Measurements from ENCODE around the gene ACYP2.
"Not testable (repeated sequence)": the region's sequence is repeated elsewhere in the genome, so short reads cannot be mapped to it uniquely, and the experiment has no call there.

ACYP2 gene

DNA sequence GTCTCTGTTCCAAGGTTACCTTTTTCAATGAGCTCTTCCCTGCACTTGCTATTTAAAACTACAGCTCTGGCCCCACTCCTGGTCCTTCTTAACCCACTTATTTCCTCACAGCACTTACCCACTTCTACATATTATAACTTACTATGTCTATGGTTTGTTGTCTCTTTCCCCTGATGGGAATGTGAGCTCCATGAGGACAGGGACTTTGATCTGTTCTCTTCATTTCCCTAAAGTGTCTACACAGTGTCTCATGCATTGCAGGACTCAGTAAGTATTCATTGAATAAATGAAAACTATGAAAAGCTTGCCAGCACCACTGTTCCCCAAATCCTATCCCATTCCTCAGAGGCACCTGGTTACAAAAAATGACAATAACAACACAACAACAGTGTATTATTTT, 18.3 kb upstream of the ACYP2 start:
- DNase-seq (ENCODE audit: low read depth in 2 of 2): no peak

DNA sequence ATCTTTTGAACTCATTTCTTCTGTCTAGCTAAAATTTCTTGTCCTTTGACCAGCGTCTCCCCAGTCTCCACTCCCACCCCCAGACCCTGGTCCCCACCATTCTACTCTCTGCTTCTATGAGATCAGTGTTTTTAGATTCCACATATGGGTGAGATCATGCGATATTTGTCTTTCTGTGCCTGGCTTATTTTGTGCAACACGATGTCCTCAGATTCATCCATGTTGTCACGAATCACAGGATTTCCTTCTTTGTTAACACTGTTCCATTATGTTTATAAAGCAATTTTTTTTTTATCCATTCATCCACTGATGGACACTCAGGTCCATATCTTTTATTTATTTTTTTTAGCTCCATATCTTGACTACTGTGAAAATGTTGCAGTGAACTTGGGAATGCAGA, 16.0 kb upstream of the ACYP2 start:
- DNase-seq (ENCODE audit: low read depth in 2 of 2): no peak

DNA sequence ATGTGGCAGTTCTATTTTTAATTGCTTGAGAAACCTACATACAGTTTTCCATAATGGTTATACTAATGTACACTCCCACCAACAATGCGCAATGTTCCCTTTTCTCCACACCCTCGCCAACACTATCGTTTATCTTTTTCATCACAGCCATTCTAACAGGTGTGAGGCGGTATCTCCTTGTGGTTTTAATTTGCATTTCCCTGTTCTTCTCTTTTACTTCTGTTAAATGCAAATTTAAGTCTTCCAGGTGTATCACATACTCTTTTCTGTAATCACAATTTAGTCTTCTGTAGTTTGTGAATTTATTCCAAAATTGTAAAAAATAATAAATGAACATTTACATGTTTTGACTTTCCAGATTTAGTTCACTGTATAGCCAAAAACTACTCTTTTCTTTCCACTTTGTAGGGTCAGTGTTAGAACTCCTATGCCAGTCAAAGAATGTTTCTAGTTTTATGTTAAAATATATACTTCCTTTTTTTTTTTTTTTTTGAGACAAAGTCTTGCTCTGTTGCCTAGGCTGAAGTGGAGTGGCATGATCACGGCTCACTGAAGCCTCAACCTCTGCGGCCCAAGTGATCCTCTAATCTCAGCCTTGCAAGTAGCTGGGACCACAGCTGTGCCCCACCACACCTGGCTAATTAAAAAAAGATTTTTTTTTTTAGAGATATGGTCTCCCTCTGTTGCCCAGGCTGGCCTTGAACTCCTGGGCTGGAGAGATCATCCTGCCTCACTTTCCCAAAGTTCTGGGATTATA, 15.4 kb upstream of the ACYP2 start:
- DNase-seq (ENCODE audit: low read depth in 2 of 2): no peak

DNA sequence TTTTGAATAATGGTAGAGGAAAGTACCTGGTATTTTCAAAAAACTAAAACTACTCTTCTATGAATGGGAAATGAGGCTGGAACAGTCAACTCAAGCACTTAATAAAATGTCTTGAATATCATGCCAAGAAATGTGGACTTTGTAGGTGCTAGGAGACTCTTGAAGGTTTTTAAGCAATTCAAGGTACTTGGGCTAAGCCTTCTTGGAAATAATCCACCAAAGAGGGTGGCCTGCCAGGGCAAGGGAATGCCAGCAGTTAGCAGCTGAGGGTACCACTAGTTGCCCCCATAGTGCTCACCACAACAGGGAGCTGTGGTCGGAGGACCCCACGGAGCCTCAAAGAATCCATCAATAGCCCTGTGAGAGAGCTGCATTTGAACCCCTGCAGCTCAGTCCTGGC, 14.6 kb upstream of the ACYP2 start:
- no peak for DNase-seq (ENCODE audit: low read depth in 2 of 2)

DNA sequence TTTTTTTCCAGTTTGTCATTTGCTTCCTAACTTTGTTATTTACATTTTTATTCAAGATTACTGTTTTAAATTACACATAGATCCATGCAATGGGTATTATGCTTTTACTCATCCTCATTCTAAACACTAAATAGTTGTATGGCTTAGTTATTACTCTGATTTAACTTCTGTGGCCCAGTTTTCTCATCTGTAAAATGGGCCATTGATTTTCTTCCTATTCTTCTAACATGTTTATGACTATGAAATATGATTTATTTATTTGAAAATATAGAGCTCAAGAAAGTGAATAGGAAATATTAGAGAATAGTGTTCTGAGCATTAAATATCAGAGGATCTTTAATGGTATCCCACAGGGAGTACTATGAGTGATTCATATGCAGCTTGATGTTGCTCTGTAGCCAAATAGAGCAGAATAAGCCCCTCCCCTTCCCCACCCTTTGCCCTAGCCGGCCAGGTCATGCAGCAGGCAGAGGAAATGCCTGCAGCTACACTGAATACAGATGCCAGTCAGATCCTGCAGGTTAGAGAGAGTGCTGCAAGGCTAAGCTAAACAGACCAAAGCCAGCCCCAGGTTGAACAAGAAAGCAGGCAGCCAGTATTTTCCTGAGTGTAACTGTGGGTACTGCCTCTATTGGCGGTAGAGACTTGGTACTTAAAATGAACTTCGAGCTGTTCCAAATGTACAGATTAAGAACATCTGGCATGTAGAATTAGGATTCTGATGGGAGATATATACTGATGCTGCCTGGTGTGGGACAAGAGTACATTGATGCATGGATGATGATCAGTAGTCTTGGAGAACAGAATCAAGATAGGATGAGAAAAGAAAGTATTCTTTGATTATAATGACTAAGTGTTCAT, 11.7 kb upstream of the ACYP2 start:
- DNase-seq (ENCODE audit: low read depth in 2 of 2): peak in 1 of 2 donors; percentile 3

DNA sequence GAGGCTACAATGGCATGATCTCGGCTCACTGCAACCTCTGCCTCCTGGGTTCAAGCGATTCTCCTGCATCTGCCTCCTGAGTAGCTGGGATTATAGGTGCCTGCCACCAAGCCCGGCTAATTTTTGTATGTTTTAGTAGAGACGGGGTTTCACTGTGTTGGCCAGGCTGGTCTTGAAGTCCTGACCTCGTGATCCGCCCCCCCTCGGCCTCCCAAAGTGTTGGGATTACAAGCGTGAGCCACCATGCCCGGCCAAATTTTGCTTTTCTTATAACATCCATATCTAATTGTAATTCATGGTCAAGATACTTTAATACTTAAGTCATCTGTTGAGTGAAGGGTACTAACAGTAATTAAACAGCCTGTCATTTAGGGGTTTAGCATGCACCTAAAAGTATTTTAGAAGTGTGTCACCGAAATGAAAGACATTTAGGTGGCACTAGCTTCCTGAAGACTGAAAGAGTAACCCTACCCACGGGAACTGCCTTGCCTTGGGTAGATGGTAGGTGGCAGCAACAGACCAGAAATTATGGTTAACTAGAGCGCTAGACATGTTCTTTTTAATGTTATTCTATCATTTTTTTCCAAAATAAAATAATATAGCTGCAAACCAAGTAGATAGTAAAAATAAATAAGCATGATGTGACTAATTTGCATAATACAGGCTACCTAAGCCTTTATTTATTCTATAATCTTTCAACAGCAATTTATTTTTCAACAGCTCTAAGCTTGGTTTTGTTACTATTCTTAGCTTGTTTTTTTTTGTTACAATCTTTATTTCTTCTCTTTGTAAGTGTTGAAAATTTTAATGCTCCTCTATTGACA, 8.6 kb upstream of the ACYP2 start:
- DNase-seq (ENCODE audit: low read depth in 2 of 2): peak in 1 of 2 donors; percentile 9

DNA sequence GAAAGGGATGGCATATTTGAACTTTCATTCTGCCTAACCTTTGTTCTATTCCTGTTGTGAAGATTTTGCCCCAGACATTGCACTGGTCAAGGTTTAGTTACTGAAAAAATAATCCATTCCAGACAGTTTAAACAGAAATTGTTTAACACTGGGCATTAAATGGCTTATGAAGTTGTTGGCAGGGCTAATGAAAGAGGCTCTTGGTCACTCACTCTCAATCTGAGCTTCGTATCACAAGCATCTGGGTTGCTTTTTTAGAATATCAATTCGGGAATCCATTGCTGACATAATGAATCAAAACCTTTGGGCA, 8.0 kb upstream of the ACYP2 start:
- DNase-seq (ENCODE audit: low read depth in 2 of 2): no peak

DNA sequence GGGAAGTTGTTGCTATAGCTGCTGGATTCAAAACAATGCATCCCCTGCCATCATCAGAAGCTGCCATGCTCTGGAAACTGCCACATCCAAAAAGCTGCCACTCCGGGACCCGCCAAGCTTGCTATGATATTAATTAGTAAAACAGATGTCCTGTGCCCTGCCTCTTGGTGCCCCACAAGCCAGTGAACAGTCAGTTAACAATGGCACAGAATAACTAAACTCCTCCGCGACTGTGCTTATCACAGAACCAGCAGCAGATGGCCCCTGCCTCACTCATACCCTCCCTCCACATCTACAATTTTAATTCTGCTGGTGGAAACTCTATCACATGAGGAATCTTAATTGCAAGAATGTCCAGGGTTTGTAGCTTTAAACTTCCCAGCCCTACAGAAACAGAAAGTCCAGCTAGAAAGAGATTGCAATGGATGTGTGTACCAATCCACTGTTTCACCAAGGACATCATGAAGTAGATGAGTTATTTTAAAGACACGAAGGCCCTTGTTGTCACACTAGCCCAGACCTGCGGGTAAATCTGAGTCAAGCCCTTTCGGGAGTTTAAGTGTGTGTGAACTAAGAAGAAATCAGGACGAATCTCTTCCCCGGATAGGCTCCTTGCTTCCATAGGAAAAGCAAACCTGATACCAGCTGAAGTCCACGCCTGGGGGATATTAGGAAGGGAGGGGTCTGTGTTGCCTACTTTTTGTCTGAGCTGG, 7.4 kb upstream of the ACYP2 start:
- DNase-seq (ENCODE audit: low read depth in 2 of 2): no peak

DNA sequence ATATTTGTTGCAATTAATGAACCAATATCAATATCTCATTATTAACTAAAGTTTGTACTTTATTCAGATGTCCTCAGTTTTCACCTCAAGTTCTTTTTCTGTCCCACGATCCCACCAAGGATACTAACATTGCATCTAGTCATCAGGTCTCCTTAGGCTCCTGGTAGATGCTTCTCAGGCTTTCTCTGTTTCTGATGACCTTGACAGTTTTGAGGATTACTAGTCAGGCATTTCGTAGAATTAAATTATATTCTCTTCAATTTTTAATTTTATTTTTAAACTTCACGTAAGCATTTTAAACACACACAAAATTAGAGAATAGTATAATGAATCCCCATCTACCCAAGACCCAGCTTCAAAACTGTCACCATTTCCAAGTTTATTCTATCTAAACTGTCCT, 5.6 kb upstream of the ACYP2 start:
- no peak for DNase-seq (ENCODE audit: low read depth in 2 of 2)

DNA sequence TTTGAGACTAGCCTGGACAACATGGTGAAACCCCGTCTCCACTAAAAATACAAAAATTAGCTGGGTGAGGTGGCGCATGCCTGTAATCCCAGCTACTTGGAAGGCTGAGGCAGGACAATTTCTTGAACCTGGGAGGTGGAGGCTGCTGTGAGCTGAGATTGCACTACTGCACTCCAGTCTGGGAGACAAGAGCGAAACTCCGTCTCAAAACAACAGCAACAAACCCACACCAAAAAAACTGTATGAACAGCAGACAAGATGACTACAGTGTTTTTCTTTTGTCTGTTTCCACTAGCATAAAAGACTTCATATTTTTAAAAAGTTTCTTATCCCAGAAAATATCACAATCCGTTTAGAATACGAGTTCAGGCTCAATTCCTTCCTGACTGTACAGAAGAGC, 936 bp upstream of the ACYP2 start:
- not testable (repeated sequence) for DNase-seq (ENCODE audit: low read depth in 2 of 2)

DNA sequence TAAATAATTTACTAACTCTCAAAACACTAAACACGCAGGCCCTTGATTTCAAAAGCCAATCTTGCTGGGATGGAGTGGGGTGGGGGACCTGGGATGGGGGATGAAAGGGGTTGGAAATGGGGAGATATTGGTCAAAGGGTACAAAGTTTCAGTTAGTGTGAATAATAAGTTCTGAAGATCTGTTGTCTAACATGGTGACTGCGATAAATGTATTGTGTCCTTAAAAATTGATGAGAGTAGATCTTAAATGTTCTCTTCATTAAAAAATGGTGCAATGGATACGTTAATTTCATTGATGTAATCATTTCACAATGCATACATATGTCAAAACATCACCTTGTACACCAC, 505 bp upstream of the ACYP2 start:
- DNase-seq (ENCODE audit: low read depth in 2 of 2): no peak

DNA sequence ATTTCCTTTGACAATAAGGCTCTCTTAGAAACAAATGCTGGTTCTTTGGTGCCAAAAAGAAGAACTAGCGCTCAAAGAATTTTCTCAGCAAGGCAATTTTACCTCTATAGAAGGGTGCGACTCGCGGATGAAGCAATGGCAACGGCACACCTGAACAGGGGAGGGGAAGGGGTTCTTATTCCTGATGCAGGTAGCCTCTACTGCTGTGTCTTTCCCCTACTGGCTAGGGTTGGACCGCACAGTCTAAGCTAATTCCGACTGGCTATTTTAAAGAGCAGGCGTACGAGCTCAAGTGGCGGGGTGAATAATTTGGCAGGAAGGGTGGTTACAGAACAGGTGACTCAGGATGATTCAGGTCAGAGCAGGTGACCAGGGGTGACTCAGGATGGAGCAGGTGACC, 1.2 kb downstream of the ACYP2 start:
- DNase-seq (ENCODE audit: low read depth in 2 of 2): not testable (repeated sequence)

DNA sequence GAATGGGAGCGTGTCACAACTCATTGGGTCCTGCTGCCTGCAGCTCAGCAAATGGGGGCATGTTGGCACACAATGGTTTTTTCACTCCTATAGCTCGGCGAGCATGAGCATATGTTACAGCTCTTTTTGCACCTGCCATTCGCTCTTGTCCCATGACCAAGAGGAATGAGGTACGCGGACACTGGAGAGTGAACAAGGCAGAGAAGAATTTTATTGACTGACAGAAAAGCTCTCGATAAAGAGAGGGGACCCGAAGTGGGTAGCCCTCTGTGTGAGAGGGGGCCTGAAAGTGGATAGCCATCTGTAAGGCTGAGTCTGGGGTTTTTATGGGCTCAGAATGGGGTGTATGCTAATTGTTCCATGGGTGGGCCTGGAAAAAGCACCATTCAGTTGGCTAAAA, 5.5 kb downstream of the ACYP2 start:
- DNase-seq (ENCODE audit: low read depth in 2 of 2): no peak

DNA sequence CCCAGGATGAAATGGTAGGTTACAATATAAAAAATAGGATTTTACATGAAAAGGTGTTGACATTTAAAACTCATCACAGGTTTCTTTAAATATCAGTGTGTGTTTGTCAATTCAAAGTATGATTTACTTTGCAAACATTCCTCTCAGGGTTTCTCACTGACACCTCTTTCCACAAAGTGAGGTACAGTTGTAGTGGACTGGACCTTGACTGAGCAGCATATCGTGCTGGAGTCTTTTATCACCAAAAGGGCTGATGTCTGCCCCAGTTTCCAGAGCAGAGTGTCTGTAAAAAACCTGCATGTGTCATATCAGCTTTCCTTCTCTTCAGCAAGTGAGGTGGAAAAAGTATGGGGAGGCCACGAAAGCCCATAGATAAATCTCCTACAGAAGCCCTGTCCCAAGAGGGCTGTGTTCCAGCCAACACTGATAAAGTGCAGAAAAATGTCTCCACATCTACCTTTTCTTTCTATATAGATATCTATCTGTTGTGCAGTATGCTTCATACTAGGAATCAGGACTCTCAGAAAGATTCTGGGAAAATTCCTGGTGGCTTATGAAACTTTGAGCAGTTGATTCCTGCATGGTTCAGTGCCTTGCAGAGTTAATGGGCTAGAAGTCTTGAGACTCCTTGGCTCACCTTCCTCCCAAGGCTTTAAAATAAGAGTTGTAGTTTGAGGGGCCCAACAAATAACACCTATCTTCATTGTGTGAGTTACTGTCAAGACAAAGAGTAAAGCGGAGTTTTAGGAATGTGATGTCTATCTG, 6.9 kb downstream of the ACYP2 start:
- no peak for DNase-seq (ENCODE audit: low read depth in 2 of 2)

DNA sequence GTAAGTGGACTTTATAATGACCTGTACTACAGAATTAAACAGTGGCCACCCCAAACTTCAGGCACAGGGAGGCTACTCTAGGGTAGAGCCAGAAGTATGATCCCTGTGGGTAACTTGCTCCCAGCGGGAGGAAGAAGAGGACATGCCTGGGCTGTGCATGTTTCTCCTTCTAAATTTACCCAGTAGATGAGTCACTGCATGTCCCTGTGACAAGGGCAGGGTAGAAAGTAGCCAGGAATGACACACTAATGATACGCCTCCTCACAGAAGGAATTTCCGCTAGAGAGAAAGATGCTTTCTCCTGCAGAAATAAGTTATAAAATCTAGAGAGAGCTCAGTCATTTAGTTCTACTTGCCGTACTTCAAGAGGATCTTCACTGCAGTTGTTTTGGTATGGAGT, 7.5 kb downstream of the ACYP2 start:
- no peak for DNase-seq (ENCODE audit: low read depth in 2 of 2)

DNA sequence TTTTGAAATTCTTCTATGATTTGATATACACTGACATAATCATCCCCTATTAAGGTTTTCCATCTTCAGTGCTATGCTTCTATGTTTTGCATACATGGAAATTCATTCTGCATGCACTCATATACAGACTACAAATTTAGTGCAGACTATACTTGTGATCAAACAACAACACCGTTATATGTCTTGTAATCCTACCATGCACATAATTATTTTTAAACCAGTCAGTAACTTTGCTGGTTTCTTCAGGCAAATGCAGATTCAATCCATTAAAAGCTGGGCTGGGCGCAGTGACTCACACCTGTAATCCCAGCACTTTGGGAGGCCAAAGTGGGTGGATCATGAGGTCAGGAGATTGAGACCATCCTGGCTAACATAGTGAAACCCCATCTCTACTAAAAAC, 11.8 kb downstream of the ACYP2 start:
- not testable (repeated sequence) for DNase-seq (ENCODE audit: low read depth in 2 of 2)

DNA sequence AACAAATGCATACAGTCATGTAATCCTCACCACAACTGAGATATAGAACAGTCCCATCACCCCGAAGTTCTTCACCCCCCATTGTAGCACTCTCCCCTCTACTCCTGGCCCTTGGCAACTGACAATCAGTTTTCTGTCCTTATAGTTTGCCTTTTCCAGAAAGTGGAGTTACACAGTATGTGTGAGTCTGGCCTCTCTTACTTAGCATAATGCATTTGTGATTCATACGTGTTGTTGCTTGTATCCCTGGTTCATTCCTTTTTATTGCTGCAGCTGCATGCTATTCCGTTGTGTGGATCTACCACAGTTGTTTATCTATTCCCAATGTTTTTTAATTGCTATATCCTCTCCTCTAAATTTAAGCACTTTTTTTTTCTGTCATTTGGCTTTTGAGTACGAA, 17.6 kb downstream of the ACYP2 start:
- no peak for DNase-seq (ENCODE audit: low read depth in 2 of 2)

DNA sequence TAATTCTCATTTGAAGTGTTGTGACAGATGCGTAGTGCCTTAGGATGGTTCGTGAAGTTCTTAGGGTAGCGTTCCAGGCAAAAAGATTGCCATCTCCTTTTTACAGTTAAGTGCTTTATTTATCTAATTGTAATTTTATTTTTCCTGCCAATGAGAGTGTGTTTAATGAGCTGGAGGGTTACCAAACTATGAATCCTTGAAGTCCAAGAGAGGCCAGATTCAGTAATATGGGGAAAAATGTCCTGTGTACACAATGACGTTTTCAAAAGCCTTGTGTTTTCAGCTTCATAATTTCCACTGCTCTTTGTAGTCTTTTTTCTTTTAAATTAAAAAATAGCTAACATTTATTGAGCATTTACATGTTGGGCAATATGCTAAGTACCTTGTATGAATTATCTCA, 23.8 kb downstream of the ACYP2 start:
- no peak for DNase-seq (ENCODE audit: low read depth in 2 of 2)

DNA sequence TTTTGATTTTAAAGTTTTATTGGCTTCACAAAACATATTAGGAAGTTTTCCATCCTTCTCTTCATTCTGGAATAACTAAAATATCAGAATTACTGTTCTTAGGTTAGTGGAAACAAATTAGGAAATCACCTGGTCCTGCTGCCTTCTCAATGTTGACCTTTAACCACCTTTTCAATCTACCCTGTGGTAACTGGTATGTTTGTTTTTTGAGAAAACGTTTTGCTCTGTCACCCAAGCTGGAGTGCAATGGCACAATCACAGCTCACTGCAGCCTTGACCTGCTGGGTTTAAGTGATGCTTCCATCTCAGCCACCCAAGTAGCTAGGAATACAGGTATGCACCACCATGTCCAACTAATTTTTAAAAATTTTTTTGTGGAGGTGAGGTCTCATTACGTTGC, 28.4 kb downstream of the ACYP2 start:
- no peak for DNase-seq (ENCODE audit: low read depth in 2 of 2)

DNA sequence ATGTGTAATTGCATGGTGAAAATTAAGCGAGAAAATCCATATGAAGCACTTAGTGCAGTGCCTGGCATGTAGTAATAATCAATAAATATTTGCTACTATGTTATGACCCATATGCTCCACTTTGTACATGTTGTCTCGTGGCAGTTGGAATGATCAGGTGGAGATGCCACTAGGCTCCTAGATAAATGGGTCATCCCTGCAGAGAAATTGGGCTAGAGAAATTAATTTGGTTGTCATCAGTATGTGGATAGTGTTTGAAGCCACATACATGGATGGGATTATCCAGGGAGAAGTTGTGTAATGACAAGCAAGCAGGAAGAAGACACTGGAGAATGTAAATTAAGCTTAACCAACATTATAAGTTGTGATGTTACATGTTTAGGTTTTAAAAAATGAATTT, 33.0 kb downstream of the ACYP2 start:
- no peak for DNase-seq (ENCODE audit: low read depth in 2 of 2)

Data from stimulated activated CD4-positive, alpha-beta T cell treated with anti-CD3 and anti-CD28 coated beads, Interleukin-4, amount 100 ng/mL, for 48 hours (primary cell).